ENCODE data around the gene SORT1.
"Not testable (repeated sequence)": the region's sequence is repeated elsewhere in the genome, so short reads cannot be mapped to it uniquely, and the experiment has no call there.

DNA sequence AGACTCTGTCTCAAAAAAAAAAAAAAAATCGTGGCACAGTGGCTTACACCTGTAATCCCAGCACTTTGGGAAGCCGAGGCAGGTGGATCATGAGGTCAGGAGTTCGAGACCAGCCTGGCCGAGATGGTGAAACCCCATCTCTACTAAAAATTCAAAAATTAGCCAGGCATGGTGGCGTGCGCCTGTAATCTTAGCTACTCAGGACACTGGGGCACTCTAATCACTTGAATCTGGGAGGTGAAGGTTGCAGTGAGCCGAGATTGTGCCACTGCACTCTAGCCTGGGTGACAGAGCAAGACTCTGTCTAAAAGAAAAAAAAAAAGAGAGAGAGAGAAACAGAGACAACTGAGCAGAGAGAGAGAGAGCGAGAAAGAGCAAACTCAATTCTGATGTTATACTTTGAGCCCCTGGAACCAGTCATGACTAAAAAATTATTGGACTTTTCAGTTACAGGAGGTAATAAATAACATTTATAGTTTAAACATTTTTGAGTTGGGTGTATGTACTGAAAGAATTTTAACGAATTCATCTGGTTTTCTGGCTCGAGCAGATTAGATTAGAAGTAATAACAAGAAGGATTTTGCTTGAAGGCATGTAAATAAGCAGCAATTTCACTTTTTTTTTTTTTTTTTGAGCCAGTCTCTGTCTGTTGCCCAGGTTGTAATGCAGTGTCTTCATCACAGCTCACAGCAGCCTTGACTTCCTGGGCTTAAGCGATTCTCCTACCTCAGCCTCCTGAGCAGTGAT, 48.4 kb upstream of the SORT1 start:
- not testable (repeated sequence) for TF ChIP-seq CTCF, POLR2A (IDR thresholded peaks at IDR 0.05)
